ENCODE measurements around the gene KCND1. TPM values are rescaled to one million over a fixed set of nuclear protein-coding genes. Genes with fewer than 3 reads are reported as not detected.

KCND1 gene
- total and polyA plus RNA-seq, 10 of the 15 experiments (the other 5 are each of a cell fraction or from before 2014, with no cell fraction given), result 0.02 to 1.0 (median 0.39) TPM

DNA sequence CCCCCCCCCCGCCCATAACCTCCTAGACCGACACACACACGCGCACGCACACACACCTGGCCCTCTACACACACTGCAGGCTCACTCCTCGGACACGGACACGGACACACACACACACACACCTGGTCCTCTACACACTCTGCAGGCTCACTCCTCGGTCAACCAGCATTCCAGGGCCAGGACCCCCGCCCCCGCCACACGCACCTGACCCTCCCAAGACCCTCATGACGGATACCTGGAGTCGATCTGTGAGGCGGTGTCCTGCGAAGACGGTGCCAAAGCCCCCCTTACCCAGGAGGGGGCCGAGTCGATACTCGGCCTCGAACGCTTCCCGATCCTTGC is 53.4 kb downstream of the KCND1 start (continued):
- TF ChIP-seq ZNF384 (IDR thresholded peaks at IDR 0.05; ENCODE audit: borderline replicate concordance, low read depth, low read length) (no peak), IRF4 (IDR thresholded peaks at IDR 0.05; ENCODE audit: low read depth, low read length) (no peak)

GRCh38 chrX:48917139-48918001 is 54.3 kb downstream of the KCND1 start:
- Histone ChIP-seq H3K27me3 (replicated peaks in 1 of 2; ENCODE audit: control insufficient read depth in 2 of 2, insufficient read depth in 2 of 2, low read length in 1 of 2) (no peaks in the 10 kb centered on the region), H3K4me2 (ENCODE audit: control insufficient read depth, insufficient read depth) (peak overlapping the region; percentile 75), H4K20me1 (ENCODE audit: control insufficient read depth, insufficient read depth) (peaks cover 5% of the 10 kb centered on the region), H3K4me3 (peak overlapping the region; percentile 65), H3K9ac (ENCODE audit: control insufficient read depth, insufficient read depth, low read length) (peak overlapping the region; percentile 83), H3K9me3 (replicated peaks; ENCODE audit: control insufficient read depth, insufficient read depth, low read length) (no peaks in the 10 kb centered on the region; the same call in 2 of the 3 replicates), H3K36me3 (ENCODE audit: control insufficient read depth in 2 of 2, insufficient read depth in 2 of 2, low read length in 1 of 2) (peaks cover 3 to 5% of the 10 kb centered on the region in 2 experiments; a peak in 3 of 4 replicates), H3K27ac (ENCODE audit: control insufficient read depth, insufficient read depth) (peak overlapping the region; percentile 83), H3K79me2 (ENCODE audit: control insufficient read depth, insufficient read depth, low read length) (peaks cover 41% of the 10 kb centered on the region), H3K4me1 (ENCODE audit: control insufficient read depth, insufficient read depth, low read length) (peaks cover 9% of the 10 kb centered on the region), H2AFZ (ENCODE audit: control insufficient read depth, low read depth, low read length) (no peak overlapping the region)
- DNase-seq (ENCODE audit: low read depth, low spot score) (peak; percentile 88), ATAC-seq (peak; percentile 62), FAIRE-seq (peak; percentile 93)
- RAD21 ChIA-PET (ENCODE audit: unreplicated experiment), result interaction anchor here (1.0 kb wide), 1 partner anchor 20 kb away, joined by 4 read pairs; no protein-coding TSS in a partner anchor
- WGBS (ENCODE audit: insufficient coverage, insufficient replicate concordance, low lambda C conversion rate, missing lambda C conversion rate), result 10% methylated on average over 27 of the region's 27 CpGs
- POLR2A ChIA-PET, result interaction anchor here (1.0 to 2.3 kb wide), 2 partner anchors 19 to 22 kb away, joined by 3 to 8 read pairs; no protein-coding TSS in a partner anchor
- intact Hi-C loops (cut with micrococcal nuclease; ENCODE audit: unreplicated experiment), result loop anchor here (5.0 kb wide), 2 partner anchors 40 to 125 kb away; partner anchors contain the start of genes OTUD5 and TFE3
- CTCF ChIA-PET, result interaction anchor here (1.0 to 2.7 kb wide), 8 partner anchors 10 to 30 kb away, joined by 3 to 9 read pairs (median 4); no protein-coding TSS in a partner anchor
- SMC1A ChIA-PET (ENCODE audit: uncharacterized antibody, unreplicated experiment), result interaction anchor here (1.0 to 1.9 kb wide), 2 partner anchors 20 to 22 kb away, joined by 4 to 7 read pairs; no protein-coding TSS in a partner anchor
- no TSS peak for BruUV-seq (replicated peaks)
- in situ Hi-C loops (cut with MboI), result no loop called here
- no peak for TF ChIP-seq SIX5 (IDR thresholded peaks at IDR 0.05; ENCODE audit: low read depth, low read length, severe bottlenecking)
- no peak for TF ChIP-seq TCF7 (IDR thresholded peaks at IDR 0.05; ENCODE audit: borderline replicate concordance)
- peak; percentile 45; the same call in 1 of the 2 replicates for TF ChIP-seq CREM (IDR thresholded peaks at IDR 0.05; ENCODE audit: low read depth)
- no peak for TF ChIP-seq PAX8 (IDR thresholded peaks at IDR 0.05)
- peak; percentile 48 to 49; a peak in 2 of 4 replicates for TF ChIP-seq IKZF2 (IDR thresholded peaks at IDR 0.05)
- TF ChIP-seq ZNF207 (IDR thresholded peaks at IDR 0.05; ENCODE audit: borderline replicate concordance), result no peak
- TF ChIP-seq, protein P1, sequence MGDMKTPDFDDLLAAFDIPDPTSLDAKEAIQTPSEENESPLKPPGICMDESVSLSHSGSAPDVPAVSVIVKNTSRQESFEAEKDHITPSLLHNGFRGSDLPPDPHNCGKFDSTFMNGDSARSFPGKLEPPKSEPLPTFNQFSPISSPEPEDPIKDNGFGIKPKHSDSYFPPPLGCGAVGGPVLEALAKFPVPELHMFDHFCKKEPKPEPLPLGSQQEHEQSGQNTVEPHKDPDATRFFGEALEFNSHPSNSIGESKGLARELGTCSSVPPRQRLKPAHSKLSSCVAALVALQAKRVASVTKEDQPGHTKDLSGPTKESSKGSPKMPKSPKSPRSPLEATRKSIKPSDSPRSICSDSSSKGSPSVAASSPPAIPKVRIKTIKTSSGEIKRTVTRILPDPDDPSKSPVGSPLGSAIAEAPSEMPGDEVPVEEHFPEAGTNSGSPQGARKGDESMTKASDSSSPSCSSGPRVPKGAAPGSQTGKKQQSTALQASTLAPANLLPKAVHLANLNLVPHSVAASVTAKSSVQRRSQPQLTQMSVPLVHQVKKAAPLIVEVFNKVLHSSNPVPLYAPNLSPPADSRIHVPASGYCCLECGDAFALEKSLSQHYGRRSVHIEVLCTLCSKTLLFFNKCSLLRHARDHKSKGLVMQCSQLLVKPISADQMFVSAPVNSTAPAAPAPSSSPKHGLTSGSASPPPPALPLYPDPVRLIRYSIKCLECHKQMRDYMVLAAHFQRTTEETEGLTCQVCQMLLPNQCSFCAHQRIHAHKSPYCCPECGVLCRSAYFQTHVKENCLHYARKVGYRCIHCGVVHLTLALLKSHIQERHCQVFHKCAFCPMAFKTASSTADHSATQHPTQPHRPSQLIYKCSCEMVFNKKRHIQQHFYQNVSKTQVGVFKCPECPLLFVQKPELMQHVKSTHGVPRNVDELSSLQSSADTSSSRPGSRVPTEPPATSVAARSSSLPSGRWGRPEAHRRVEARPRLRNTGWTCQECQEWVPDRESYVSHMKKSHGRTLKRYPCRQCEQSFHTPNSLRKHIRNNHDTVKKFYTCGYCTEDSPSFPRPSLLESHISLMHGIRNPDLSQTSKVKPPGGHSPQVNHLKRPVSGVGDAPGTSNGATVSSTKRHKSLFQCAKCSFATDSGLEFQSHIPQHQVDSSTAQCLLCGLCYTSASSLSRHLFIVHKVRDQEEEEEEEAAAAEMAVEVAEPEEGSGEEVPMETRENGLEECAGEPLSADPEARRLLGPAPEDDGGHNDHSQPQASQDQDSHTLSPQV (IDR thresholded peaks at IDR 0.05), result 0 out of 2 replicates have a peak, but pooled peaks have one; percentile 39
- TF ChIP-seq EGR1 (IDR thresholded peaks at IDR 0.05; ENCODE audit: borderline replicate concordance in 1 of 2, low read depth in 2 of 2, low read length in 2 of 2), result no peak
- TF ChIP-seq ATF7 (IDR thresholded peaks at IDR 0.05; ENCODE audit: low read depth), result no peak
- peak; percentile 99 for TF ChIP-seq BMI1 (IDR thresholded peaks at IDR 0.05; ENCODE audit: borderline replicate concordance)
- TF ChIP-seq RAD21 (IDR thresholded peaks at IDR 0.05; ENCODE audit: insufficient read depth, low read depth, low read length), result peak; percentile 55
- no peak for TF ChIP-seq ELK1 (IDR thresholded peaks at IDR 0.05; ENCODE audit: low read depth, low read length)
- TF ChIP-seq STAT1 (conservative IDR thresholded peaks at IDR 0.05), result no peak
- TF ChIP-seq SPI1 (IDR thresholded peaks at IDR 0.05; ENCODE audit: borderline replicate concordance, insufficient read depth, low read depth, low read length), result no peak
- no peak for TF ChIP-seq NR2C2 (IDR thresholded peaks at IDR 0.05; ENCODE audit: borderline replicate concordance, control insufficient read depth, insufficient read length, low read depth)

Measured in GM12878 (cell line).